GM23248 (cell line): Measurements from ENCODE around the gene GGCT.

Experiments used
- EZH2 ChIP-seq: fragments of 200-600 bp; sonication (generic); IDR thresholded peaks from 2 replicates; pipeline ENCODE4 v1.6.1; 2018; ENCODE audit warnings: antibody characterized with exemption, mild to moderate bottlenecking; ENCODE audit not compliant: insufficient read depth, poor library complexity, severe bottlenecking
- EZH2phosphoT487 ChIP-seq: fragments of 200-600 bp; sonication (generic); IDR thresholded peaks from 2 replicates; pipeline ENCODE4 v1.6.1; 2018; ENCODE audit warnings: antibody characterized with exemption, moderate library complexity, mild to moderate bottlenecking, low read depth; ENCODE audit not compliant: insufficient read depth

- TF ChIP-seq EZH2phosphoT487 (no peak), EZH2 (no peak)
These were observed 17.3 kb downstream of the GGCT start for GRCh38 chr7:30487371-30487770.
